Measurements from ENCODE around the gene SH3PXD2A.
"Not testable (repeated sequence)": the region's sequence is repeated elsewhere in the genome, so short reads cannot be mapped to it uniquely, and the experiment has no call there.

Gene SH3PXD2A

DNA sequence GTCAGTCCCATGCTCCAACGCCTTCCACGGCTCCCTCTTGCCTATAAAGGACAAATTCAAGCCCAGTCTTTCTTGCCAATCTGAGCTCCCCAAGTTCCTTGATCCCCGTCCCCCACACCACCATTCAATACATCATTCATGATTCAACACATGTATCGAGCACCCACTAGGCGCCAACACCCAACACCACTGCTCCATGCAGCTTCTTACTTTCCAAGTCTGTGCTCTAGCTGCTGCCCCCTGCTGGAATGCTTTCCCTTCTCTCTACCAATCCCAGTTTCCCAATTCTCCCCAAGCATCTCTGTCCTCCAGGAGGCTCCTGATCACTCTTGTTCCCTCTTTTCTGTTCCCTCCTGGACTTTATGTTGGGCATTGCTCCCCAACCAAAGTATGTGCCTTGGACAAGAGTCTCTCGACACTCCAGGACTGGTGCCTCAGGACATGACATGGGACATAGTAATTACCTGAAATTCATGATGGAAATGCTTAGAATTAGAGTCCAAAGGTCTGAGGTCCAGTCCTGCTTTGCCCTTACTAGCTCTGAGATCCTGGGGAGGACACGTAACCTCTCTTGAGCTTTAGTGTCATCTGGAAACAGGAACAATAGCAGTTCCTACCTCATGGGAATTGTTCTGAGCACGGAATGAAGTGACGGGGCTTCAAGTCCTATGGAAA lies 189.2 kb downstream of the SH3PXD2A start:
- H3K27ac ChIP-seq, result no peak overlapping the region
- H3K27me3 ChIP-seq, result no peaks in the 10 kb centered on the region
- no peak overlapping the region for H3K4me3 ChIP-seq
- no peak for DNase-seq
- H3K36me3 ChIP-seq, result no peaks in the 10 kb centered on the region
- TF ChIP-seq, protein P1, sequence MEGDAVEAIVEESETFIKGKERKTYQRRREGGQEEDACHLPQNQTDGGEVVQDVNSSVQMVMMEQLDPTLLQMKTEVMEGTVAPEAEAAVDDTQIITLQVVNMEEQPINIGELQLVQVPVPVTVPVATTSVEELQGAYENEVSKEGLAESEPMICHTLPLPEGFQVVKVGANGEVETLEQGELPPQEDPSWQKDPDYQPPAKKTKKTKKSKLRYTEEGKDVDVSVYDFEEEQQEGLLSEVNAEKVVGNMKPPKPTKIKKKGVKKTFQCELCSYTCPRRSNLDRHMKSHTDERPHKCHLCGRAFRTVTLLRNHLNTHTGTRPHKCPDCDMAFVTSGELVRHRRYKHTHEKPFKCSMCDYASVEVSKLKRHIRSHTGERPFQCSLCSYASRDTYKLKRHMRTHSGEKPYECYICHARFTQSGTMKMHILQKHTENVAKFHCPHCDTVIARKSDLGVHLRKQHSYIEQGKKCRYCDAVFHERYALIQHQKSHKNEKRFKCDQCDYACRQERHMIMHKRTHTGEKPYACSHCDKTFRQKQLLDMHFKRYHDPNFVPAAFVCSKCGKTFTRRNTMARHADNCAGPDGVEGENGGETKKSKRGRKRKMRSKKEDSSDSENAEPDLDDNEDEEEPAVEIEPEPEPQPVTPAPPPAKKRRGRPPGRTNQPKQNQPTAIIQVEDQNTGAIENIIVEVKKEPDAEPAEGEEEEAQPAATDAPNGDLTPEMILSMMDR (IDR thresholded peaks at IDR 0.05), result peak; percentile 21 to 27
- intact Hi-C loops (cut with DNase I; ENCODE audit: low total_unique reads), result no loop called here
- peaks cover 0 to 47% (median 41%) of the 10 kb centered on the region in 4 donors for H3K4me1 ChIP-seq
- no peaks in the 10 kb centered on the region for H3K9me3 ChIP-seq

DNA sequence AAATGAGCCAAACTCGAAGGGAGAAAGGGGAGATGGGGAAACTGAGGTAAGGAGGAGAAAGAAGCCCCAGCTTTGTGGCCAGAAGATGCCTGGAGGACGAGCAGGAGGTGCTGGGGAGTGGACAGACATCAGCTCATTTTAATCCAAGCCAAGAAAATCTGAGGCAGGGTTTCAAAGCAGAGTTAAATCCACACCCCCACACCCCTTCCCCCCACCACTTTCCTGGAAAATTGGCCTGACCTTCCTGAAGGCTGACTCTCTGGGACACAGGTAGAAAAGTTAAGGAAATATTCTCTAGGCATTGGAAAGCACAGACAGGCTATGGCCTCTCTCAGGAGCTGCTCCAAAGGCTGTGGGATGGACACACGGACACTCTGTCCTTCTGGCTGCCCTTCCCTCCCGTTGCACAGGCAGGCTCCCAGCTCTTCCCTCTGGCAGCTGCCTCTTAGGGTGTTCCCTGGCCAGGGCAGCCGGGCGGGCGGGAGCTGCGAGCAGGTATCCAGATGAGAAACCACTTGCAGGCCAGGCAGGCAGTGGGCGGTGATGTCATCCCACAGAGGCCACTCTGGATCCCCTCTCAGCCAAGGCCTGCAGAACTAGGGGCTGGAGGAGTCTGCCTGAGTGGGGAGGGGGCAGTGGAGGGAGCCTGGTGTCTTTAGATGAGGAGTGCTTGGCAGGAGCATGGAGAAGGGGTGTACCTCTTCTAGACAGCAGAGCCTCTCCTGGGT lies 190.1 kb downstream of the SH3PXD2A start:
- Histone ChIP-seq H3K27me3 (no peaks in the 10 kb centered on the region), H3K27ac (peak overlapping the region; percentile 45 to 92), H3K4me3 (no peak overlapping the region), H3K9me3 (no peaks in the 10 kb centered on the region), H3K36me3 (no peaks in the 10 kb centered on the region), H3K4me1 (peaks cover 0 to 53% (median 45%) of the 10 kb centered on the region in 4 donors)
- DNase-seq, result no peak
- TF ChIP-seq, protein P1 (IDR thresholded peaks at IDR 0.05), result no peak
- intact Hi-C loops (cut with DNase I; ENCODE audit: low total_unique reads), result no loop called here

DNA sequence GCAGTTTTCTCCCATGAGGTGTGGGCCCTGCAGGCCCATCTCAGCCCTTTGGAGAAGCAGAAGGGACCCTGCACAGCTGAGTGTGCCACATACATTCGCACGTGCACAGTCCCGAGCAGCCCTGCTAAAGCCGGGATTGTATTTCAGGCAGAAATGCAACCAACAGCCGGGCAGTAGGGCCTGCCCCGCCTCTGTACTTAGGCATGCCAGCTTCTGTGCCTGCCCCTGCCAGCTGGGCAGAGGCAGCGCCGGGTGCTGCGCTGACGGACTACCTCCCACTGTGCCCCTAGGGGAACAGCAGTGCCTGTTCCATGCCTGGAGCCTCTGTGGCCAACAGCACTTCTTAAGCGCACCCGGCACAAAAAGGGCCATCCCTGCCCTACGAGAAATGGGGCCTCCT lies 191.6 kb downstream of the SH3PXD2A start:
- no peaks in the 10 kb centered on the region for H3K27me3 ChIP-seq
- H3K36me3 ChIP-seq, result peaks cover 0 to 8% (median 5%) of the 10 kb centered on the region in 3 donors
- peak in 1 of 2 donors; percentile 94 for DNase-seq
- peak overlapping the region; percentile 78 to 92 for H3K27ac ChIP-seq
- H3K4me1 ChIP-seq, result peaks cover 0 to 62% (median 45%) of the 10 kb centered on the region in 4 donors
- no peak overlapping the region for H3K4me3 ChIP-seq
- intact Hi-C loops (cut with DNase I; ENCODE audit: low total_unique reads), result no loop called here
- TF ChIP-seq, protein P1 (IDR thresholded peaks at IDR 0.05), result peak; percentile 45 to 51
- H3K9me3 ChIP-seq, result no peaks in the 10 kb centered on the region

DNA sequence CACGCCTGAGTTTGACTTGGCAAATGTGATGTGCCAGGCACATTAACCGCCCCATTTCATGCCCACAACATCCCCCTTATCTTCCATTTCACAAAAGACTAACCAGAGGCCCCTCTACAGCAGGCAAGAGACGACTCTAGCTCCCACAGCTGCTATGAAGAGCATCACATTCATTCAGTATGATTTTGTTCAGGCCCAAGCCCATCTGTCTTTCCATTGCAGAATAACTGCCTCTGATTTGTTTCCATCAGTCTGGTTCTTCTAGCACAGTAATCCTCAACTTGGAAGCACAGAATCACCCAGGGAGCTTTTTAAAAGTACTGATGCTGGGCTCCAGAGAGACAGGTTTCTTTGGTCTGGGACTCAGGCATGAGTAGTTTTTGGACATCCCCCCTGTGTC lies 192.1 kb downstream of the SH3PXD2A start:
- intact Hi-C loops (cut with DNase I; ENCODE audit: low total_unique reads), result no loop called here
- H3K27ac ChIP-seq, result peak overlapping the region; percentile 78 to 92

DNA sequence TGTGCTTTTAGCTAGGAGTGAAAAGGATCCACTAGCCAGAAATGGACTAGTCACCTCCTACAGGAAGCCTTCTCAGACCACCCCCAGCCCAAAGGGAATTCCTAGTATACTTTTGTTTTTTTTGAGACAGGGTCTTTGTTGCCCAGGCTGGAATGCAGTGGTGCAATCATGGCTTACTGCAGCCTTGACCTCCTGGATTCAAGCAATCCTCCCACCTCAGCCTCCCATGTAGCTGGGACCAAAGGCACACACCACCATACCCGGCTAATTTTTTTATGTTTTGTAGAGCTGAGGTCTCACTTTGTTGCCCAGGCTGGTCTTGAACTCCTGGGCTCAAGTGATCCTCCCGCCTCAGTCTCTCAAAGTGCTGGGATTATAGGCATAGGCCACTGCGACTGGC lies 192.7 kb downstream of the SH3PXD2A start:
- Histone ChIP-seq H3K27ac (peak overlapping the region; percentile 78 to 92), H3K36me3 (peaks cover 7 to 19% (median 16%) of the 10 kb centered on the region in 3 donors), H3K4me1 (peaks cover 0 to 60% (median 36%) of the 10 kb centered on the region in 4 donors)
- H3K27me3 ChIP-seq; H3K9me3 ChIP-seq; intact Hi-C loops (cut with DNase I; ENCODE audit: low total_unique reads); H3K4me3 ChIP-seq; DNase-seq: not testable (repeated sequence)

More for the DNA sequence above, 192.1 kb downstream of the SH3PXD2A start:
- Histone ChIP-seq H3K36me3 (peaks cover 2 to 13% (median 11%) of the 10 kb centered on the region in 3 donors), H3K4me3 (no peak overlapping the region), H3K4me1 (peaks cover 0 to 60% (median 40%) of the 10 kb centered on the region in 4 donors), H3K9me3 (no peaks in the 10 kb centered on the region), H3K27me3 (no peaks in the 10 kb centered on the region)
- no peak for DNase-seq
- TF ChIP-seq, protein P1 (IDR thresholded peaks at IDR 0.05), result no peak

Data from tibial artery (tissue), 4 donors.